SW 1271 (cell line): Measurements from ENCODE around the gene C1orf216.
"Not testable (repeated sequence)": the region's sequence is repeated elsewhere in the genome, so short reads cannot be mapped to it uniquely, and the experiment has no call there.

Experiments used
- DNase-seq, 2 experiments: peaks; one replicate each; lab custom pipeline; 2025; lab: John Stamatoyannopoulos, UW

Gene C1orf216

GRCh38 chr1:35706846-35707600 lies 11.7 kb downstream of the C1orf216 start:
- no peak for DNase-seq

DNA sequence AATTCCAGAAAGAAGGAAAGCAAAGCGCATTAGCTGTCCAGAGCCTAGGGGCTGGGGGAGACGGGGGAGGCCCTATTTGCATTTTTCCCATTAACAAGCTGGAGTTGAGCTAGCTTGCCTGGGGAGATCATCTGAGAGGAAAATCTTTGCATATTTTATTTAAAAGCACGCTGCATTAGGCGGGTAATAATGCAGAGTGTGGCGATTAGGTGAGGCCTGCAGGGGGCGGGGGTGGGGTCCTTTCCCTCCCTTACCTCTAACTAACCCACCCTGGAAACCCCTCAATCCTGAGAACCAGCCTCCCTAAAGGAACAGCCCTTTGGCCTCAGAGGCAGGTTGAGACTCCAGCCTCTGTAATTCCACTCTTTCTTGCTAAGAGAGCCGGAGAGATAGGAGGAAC lies 16.2 kb downstream of the C1orf216 start:
- no peak for DNase-seq

- DNase-seq: not testable (repeated sequence)
Measured at GRCh38 chr1:35699152-35699551, 19.5 kb downstream of the C1orf216 start.

DNA sequence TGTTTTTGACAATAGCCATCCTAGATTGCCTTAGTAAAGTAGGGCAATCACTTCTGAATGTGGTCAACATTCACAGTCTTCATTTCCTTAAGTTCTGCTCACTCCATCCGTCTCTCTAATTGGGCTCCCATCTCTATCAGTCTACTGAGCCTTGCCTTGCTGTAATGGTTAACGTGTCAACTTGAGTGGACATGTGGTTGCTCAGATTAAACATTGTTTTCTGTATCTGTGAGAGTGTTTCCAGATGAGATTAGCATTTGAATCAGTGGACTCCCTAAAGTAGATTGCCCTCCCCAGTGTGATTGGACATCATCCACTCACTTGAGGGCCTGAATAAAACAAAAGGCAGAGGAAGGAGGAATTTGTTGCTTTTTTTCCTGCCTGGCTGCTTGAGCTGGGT lies 26.4 kb downstream of the C1orf216 start:
- DNase-seq: no peak

DNA sequence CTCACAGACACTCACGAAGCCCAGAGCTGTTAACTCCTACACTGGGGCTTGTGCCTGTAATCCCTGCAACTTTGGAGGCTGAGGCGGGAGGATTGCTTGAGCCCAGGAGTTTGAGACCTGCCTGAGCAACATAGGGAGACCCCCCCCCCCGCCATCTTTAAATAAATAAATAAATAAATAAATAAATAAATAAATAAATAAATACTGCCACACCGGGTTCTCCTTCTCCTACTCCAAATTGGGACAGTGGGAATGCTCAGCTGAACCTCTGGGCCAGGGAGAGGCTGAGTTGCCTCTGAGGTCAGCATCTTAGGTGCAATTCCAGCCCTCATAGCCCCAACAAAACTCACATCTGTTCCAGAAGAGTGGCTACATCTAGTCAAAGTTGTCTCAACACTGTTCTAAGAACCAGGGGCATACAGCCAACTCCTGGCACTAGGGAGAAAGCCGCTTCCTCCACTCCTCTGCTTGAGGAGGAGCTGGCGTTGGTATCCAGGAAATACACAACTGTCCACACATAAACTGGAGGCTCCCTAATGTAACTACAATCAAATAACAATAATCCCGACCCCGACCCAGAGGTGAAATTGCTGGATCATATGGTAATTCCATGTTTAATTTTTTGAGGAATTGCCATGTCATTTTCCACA lies 27.0 kb downstream of the C1orf216 start:
- DNase-seq: no peak

- DNase-seq: no peak
Measured at GRCh38 chr1:35691080-35691479, 27.6 kb downstream of the C1orf216 start.

GRCh38 chr1:35690103-35690502 lies 28.6 kb downstream of the C1orf216 start:
- DNase-seq: not testable (repeated sequence)

- no peak for DNase-seq
Measured at GRCh38 chr1:35688161-35688560, 30.5 kb downstream of the C1orf216 start.

DNA sequence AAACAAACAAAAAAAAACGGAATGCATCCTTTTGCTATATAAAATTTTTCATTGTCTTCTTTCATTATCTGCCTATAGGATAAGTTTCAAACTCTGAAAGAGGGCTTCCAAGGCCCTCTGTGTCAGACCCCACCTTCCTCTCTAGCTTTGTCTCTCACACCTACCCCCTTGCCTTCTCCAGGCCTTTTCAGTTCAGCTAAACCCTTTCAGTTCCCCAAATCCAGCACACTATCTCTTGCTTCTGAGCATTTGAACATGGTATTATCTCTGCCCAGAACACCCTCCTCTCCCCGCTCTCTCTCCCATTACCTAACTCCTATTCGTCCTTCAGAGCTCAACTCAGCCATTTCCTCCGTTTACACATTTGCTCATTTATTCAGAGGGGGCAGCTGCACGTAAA lies 35.7 kb downstream of the C1orf216 start:
- no peak for DNase-seq

- DNase-seq: no peak
Measured at GRCh38 chr1:35680271-35680670, 38.4 kb downstream of the C1orf216 start.

DNA sequence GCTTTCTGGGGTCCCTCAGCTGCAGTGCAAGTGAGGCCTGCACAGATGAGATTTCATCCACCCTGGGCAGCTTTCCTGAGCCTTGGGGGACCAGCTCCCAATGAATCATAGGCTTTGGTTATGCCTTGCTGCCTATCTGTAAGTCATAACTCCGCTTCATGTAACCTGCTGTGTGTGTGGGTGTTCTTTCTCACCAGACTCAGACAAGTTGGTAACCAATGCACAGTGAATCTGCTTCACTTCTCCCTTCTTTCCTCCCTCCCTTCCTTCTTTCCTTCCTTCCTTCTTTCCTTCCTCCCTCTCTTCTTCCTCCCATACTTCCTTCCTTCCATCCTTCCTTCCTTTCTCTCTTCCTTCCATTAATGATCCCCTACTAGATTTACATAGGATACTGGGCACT lies 42.9 kb downstream of the C1orf216 start:
- DNase-seq: no peak

DNA sequence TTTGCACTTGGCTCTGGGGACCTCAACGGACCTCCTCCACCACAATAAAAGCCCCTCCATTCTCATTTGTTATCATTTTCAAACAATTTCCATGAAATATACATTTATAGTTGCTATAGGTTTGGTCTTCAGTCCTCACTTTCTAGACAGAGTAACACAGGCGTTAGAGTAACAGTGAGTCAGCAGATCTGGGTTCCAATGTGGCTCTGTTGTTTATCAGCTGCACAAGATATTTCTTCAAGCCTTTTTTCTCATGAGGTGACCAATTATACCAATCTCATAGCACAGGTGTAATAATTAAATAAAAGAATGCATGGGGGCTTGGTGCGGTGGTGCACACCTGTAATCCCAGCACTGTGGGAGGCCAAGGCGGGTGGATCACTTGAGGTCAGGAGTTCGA lies 44.6 kb downstream of the C1orf216 start:
- DNase-seq: no peak

GRCh38 chr1:35672116-35672515 lies 46.6 kb downstream of the C1orf216 start:
- no peak for DNase-seq

GRCh38 chr1:35668506-35668905 lies 50.2 kb downstream of the C1orf216 start:
- DNase-seq: no peak

- no peak for DNase-seq
Measured at GRCh38 chr1:35666916-35667315, 51.8 kb downstream of the C1orf216 start.

DNA sequence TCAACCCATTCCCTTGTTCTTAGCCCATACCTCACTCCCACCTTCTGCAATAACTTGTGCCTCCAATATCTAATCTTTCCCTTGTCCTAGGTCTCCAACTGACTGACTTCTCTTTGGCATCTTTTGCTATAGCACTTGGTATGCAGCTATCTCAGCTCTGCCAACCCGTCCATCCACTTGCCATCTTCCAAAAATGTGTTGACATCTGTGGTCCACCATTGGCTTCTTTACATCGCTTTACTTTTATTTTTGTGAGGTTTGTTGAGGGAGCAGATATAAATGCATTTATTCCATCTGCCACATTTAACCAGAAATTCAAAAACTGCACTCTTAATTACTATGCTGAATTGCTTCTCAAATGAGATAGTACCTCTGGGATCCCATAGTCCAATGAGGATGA lies 52.5 kb downstream of the C1orf216 start:
- no peak for DNase-seq
